ENCODE data around the gene ST3GAL2. TPM values are rescaled to one million over a fixed set of nuclear protein-coding genes. Genes with fewer than 3 reads are reported as not detected.

ST3GAL2 gene
- total and polyA plus RNA-seq, 2 of the 4 experiments (the other 2 are of a cell fraction): 17.4 to 17.7 TPM

- intact Hi-C loops (cut with micrococcal nuclease): no loop called here
- Histone ChIP-seq H3K14ac (replicated peaks; ENCODE audit: low read depth, low read length) (no peak overlapping the region), H3K4me3 (ENCODE audit: insufficient read depth, low read depth, low read length) (no peak overlapping the region), H2BK20ac (ENCODE audit: low read depth, low read length) (no peak overlapping the region), H3K4me1 (ENCODE audit: control insufficient read depth, insufficient read depth, low read length) (no peaks in the 10 kb centered on the region; the same call in 1 of the 2 replicates), H3K4ac (ENCODE audit: low read depth, low read length) (no peak overlapping the region), H4K8ac (ENCODE audit: low read depth in 2 of 2, low read length in 2 of 2) (no peak overlapping the region), H3K18ac (ENCODE audit: low read depth, low read length) (no peak overlapping the region), H2BK5ac (ENCODE audit: low read depth, low read length, poor library complexity, severe bottlenecking) (no peak overlapping the region), H2AK9ac (replicated peaks; ENCODE audit: low read depth, low read length, poor library complexity) (no peak overlapping the region), H3K9me1 (ENCODE audit: insufficient read depth, low read length) (peaks cover 30% of the 10 kb centered on the region), H2AK5ac (ENCODE audit: low read depth, low read length) (no peak overlapping the region), H4K5ac (ENCODE audit: low read depth, low read length) (no peak overlapping the region), H3K79me1 (ENCODE audit: low read depth in 1 of 2, low read length in 2 of 2) (peaks cover 29 to 84% of the 10 kb centered on the region in 2 experiments), H4K91ac (ENCODE audit: insufficient read depth, low read depth, low read length) (no peak overlapping the region), H3K27me3 (ENCODE audit: control insufficient read depth, insufficient read depth, low read length) (no peaks in the 10 kb centered on the region), H3K36me3 (ENCODE audit: control insufficient read depth, insufficient read depth, low read length) (peaks cover 7% of the 10 kb centered on the region), H2BK15ac (ENCODE audit: low read depth, low read length) (no peak overlapping the region), H3K9ac (ENCODE audit: low read depth, low read length) (no peak overlapping the region), H3K4me2 (ENCODE audit: low read depth, low read length) (no peak overlapping the region), H3K56ac (ENCODE audit: extremely low read depth, insufficient read depth, low read length) (no peak overlapping the region), H4K20me1 (ENCODE audit: insufficient read depth, low read length) (peaks cover 69% of the 10 kb centered on the region), H3K27ac (ENCODE audit: insufficient read depth, low read length) (no peak overlapping the region), H3K23ac (ENCODE audit: low read depth, low read length) (no peak overlapping the region), H3K9me3 (ENCODE audit: control insufficient read depth, insufficient read depth, low read length) (no peaks in the 10 kb centered on the region), H2BK120ac (ENCODE audit: low read depth, low read length) (no peak overlapping the region), H2AFZ (replicated peaks; ENCODE audit: low read length, poor library complexity) (no peak overlapping the region)
- WGBS, 2 experiments (ENCODE audit: extremely low coverage in 2 of 2, insufficient read length in 1 of 2): 75% methylated on average over 3 of the region's 7 CpGs; no CpG with 5 or more reads in 1 of the 2 experiments
- CTCF ChIA-PET: no interaction called here
- dilution Hi-C loops (cut with HindIII; ENCODE audit: low sequenced_read_pairs, unreplicated experiment): no loop called here
- TF ChIP-seq CEBPB (IDR thresholded peaks at IDR 0.05; ENCODE audit: low read depth, low read length) (no peak), RAD21 (IDR thresholded peaks at IDR 0.05; ENCODE audit: low read length) (no peak), MXI1 (IDR thresholded peaks at IDR 0.05; ENCODE audit: borderline replicate concordance, low read depth, low read length) (no peak), CTCF (conservative IDR thresholded peaks at IDR 0.05; ENCODE audit: low read depth, low read length) (no peak), ELK1 (IDR thresholded peaks at IDR 0.05; ENCODE audit: borderline replicate concordance, low read depth, low read length) (no peak), CHD1 (IDR thresholded peaks at IDR 0.05; ENCODE audit: low read depth, low read length) (no peak), FOS (IDR thresholded peaks at IDR 0.05; ENCODE audit: low read depth, low read length) (no peak), NFE2L2 (IDR thresholded peaks at IDR 0.05; ENCODE audit: low read depth, low read length) (no peak), RFX5 (IDR thresholded peaks at IDR 0.05; ENCODE audit: low read depth, low read length) (no peak), SMC3 (IDR thresholded peaks at IDR 0.05; ENCODE audit: low read depth, low read length) (no peak), BHLHE40 (IDR thresholded peaks at IDR 0.05; ENCODE audit: low read depth, low read length) (no peak), MAZ (IDR thresholded peaks at IDR 0.05; ENCODE audit: borderline replicate concordance, low read depth, low read length) (no peak)
- ATAC-seq (ENCODE audit: low read depth) (no peak), DNase-seq (no peak)
- POLR2A ChIA-PET (ENCODE audit: unreplicated experiment): no interaction called here
- in situ Hi-C loops (cut with MboI; ENCODE audit: low sequenced_read_pairs): no loop called here
- BruUV-seq (replicated peaks): no TSS peak
Observed at GRCh38 chr16:70417661-70418060, 21.2 kb downstream of the ST3GAL2 start.

All from IMR-90 (cell line).